ENCODE data around the gene CCHCR1.
A peak's percentile ranks its signal among the peaks of the same experiment; 100 is the strongest.
"Not testable (repeated sequence)": the region's sequence is repeated elsewhere in the genome, so short reads cannot be mapped to it uniquely, and the experiment has no call there.

The CCHCR1 gene

DNA sequence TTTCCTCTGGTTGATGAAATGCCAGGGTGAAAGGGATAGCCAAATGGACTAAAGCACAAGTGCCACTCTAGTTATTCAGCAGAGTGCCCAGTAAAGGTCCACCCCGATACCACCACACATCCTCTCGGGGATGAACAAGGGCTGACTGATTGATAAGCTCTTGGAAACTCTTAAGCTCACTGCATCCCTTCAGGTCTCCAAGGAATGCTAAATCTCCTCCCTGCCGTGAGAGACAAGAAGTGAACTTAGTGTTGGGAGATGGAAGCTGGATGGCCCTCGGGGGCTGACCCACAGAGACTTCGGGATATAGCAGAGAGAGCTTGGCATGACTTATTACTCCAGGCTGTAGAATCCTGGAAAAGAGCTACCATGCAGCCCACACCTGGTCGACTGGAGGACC is 26.3 kb upstream of the CCHCR1 start:
- DNase-seq (ENCODE audit: low read depth) = not testable (repeated sequence)

DNA sequence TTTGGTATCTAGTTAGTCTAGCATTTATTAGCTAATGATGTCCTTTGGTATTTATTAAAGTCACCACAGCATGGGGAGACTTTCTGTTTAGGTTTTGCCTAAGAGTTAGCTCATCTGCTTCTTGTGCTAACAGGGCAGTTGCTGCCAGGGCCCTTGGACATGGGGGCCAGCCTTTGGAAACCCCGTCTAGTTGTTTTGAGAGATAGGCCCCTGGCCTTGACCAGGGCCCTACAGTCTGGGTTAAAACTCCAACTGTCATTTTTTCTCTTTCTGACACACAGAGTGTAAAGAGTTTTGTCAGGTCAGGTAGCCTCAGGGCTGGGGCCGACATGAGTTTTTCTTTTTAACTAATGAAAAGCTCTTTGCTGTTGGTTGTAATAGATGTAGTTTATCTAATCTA is 25.7 kb upstream of the CCHCR1 start:
- DNase-seq (ENCODE audit: low read depth) = not testable (repeated sequence)

DNA sequence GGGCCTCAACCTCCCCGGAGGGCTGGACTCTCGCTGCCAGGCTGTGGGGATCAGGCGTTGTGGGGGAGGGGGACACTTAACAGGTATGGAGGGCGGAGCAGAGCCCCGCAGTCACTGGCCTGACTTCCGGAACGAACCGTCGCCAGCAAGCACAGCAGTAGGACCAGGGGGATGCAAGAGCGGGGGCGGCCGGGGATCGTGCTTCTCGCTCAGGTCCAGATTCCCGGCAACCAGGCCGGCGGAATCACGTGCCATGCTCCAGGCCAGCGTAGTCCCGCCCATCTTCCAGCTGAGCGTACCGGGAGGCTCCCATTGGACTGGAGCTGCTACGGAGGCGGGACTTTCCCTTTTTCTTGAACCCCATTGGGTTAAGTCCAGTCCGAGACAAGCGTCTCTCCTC is 22.9 kb upstream of the CCHCR1 start:
- peak; percentile 69 for DNase-seq (ENCODE audit: low read depth)

DNA sequence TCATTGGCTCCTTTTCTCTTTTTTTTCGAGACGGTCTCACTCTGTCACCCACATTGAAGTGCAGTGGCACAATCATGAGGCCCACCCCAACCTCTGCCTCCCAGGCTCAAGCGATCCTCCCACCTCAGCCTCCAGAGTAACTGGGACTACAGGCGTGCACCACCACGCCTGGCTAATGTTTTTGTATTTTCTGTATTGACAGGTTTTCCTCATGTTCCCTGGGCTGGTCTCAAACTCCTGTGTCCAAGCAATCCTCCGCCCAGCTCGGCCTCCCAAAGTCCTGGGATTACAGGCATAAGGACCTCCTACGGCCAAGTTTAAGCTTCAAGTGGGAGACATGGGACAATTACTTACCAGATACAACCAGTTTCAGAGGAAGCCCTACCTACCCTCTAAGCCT is 22.3 kb upstream of the CCHCR1 start:
- no peak for DNase-seq (ENCODE audit: low read depth)

DNA sequence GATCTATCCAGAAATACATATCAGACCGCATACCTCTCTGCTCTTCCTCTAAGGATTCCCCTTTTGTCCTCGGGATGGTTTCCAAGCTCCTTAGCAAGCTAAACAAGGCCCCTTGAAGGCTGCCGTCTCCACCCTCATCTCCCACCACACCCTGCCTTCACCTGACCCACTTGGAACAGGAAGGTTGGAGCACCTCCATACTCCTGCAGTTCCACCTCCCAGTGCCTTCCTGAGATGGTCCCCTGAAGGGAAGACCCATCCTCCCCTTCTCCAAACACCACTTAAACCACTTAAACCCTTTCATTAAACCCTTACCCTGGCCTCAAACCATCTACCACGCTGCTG is 21.4 kb upstream of the CCHCR1 start:
- DNase-seq (ENCODE audit: low read depth) = no peak

DNA sequence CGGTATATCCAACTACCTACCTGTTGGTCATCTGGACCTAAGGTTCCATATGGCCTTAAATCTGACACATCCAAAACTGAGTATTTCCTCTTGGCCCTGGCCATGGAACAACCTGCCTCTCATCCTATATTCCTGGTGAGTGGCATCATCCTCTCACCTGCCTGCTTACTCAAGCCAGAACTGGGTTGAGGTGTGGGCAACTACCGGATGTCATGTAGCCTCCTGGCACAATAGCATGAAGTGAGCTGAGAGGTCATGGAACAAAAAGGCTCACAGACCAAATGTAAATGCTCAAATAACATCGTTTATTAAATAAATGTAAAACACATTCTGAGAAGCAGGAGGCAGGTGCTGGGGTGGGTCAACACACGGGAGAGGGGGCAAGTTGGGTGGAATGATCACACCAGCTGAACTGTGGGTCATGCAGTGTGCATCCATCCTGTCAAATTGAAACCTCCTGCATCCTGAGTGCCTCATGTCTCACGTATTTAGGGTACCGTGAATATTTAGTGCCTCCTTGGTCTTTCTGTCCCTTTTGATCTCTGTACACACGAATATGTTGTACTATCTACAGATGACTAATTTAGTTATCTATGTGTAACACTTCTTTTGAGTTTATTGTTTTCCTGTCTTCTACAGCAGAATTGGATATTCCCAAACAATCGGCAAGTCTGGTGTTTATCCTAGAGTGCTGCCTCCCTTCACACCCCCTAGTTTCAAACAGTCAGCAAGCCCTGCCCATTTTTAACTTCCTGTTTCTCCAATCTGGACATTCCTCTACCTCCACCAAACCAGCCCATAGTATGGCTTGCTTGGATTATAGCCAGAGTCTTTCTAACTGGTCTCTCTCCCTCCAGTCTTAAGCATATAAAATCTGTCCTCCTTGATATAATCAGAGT is 20.8 kb upstream of the CCHCR1 start:
- no peak for DNase-seq (ENCODE audit: low read depth)

DNA sequence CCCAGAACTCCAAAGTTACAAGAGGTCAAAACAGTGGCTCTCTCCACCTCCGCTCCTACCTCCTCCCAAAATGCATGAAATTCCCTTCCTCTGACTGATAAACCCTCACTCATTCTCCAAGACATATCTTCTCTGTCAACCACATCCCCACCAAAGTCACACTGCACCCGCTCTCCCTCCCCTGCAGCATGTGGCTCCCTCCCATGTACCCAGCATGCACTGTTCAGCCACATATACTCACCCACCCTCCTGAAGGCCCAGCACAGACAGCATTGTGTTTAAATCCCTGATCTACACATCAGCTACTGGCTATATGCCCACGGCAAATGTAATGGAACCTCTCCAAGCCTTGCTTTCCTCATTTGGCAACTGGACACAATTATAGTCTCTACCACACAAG is 18.4 kb upstream of the CCHCR1 start:
- peak; percentile 72 for DNase-seq (ENCODE audit: low read depth)

DNA sequence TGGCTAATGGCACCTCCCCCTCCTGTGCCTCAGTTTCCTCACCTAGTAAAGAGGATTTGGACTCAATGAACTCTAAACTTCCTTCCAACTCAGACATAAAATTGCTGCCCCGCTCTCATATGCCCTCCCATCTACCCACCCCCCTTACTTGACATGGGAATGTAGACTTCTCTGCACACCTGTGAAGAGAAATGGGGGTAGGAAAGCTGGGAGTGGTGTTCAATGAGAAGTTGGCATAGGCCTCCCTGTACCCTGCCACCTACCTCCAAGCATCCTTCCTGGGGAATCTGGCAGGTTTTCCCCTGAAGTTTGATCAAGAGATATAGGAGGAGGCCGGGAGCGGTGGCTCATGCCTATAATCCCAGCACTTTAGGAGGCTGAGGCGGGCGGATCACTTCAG is 16.8 kb upstream of the CCHCR1 start:
- DNase-seq (ENCODE audit: low read depth) = no peak

DNA sequence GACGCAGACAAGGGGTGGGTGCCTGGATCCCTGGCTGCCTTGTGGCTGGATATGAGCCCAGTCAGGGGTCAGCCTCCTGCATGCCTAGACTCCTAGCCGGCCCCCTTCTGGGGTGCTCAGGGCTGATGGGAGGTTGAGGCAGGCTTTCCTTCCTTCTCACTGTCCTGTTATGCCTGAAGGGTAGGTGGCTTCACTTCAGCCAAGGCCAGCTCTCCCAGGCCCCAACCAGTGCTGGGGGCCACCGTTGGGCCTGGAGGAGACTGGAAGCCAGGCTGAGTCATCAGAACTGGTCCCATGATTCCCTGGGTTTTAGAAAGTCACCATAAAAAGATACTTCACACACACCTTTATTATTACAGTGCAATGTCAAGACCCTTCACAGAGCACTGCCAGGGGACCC is 15.8 kb upstream of the CCHCR1 start:
- no peak for DNase-seq (ENCODE audit: low read depth)

DNA sequence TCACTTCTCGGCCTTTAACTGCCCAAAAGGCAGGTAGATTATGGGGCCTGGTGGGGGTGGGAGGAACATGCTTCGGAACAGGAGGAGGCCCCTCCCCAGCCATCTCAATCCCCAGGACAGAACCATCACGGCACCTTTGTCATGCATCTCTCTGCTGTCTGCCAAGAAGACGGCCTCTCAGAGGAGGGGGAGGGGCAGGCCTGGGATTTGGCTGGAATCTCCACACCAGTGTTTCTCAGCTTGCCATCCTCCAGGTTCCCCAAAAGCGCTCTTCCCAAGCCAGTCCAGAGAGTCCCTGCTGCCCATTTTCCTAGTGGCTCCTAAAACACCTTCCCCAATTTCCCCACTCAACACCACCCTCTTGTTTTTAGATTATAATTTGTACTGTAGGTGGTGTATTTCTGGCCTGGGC is 15.4 kb upstream of the CCHCR1 start:
- DNase-seq (ENCODE audit: low read depth) = no peak

DNA sequence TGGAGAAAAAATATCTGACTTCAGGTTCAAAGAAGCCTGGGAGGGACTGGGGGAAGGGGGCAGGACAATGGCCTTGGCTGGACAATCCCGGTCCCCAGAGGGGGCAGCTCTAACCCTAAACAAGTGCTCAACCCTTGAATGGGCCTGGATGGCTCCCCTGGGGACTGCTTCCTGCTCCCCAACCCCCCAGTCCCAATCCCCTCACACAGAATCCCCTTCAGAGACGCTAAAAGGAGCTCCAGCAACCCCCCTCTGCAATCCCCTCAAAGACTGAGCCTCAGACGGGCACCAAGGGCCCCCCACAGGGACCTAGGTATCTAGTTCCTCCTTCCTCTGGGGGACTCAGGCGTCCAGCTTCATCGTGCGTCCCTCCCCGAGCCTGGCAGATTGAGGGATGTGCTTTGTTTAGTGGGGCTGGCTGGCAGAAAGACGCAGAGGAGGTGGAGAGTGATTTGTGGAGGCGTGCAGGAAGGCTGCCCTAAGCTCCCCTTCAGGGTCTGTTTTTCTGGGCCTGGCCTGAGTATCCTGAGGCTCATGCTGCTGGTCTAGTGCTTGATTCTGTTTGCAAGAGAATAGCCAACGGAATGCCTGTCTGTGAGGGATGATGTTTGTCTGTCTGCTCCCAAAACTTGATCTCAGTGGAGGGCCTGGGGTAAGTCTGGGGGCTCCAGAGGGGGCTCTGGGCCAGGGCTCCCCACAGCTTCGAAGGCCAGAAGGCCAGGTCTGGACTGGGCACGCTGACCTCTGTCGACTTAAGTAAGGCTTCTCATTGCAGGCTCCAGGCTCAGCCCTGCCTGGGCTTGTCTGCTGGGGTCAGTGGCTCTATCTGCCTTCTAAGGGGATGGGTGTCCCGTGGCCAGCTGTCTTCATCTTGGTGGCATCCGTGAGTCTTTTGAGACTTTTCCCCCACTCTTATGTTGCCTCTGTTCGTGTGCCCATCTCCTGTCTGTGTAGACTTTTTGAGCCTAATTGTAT is 14.6 kb upstream of the CCHCR1 start:
- no peak for DNase-seq (ENCODE audit: low read depth)

DNA sequence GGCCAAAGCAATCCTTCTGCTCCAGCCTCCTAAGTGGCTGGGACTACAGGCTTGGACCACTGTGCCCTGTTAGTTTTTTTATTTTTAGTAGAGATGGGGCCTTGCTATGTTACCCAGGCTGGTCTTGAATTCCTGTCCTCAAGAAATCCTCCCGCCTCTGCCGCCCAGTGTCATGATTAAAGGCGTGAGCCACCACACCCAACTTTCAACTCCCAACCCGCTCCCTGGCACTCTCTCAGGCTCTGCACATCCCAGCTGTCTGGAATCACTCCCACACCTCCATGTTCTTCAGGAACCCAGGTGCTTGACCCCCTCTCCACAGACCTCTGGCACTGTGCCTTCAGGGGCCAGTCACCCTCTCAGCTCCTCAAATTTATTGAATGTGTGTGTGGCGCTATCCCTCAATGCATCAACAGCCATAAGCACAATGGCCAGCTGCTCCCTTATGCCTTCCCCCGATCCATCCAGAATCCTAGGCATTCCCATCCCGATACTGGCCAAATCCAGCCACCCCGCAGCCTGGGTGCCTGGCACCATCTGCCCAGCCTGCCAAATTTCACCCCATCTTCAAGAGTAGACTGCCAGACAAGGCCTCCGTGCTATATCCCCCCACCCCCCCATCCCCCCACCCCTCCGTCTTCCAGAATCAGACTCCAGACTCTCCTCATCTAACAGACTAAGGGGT is 13.5 kb upstream of the CCHCR1 start:
- no peak for DNase-seq (ENCODE audit: low read depth)

DNA sequence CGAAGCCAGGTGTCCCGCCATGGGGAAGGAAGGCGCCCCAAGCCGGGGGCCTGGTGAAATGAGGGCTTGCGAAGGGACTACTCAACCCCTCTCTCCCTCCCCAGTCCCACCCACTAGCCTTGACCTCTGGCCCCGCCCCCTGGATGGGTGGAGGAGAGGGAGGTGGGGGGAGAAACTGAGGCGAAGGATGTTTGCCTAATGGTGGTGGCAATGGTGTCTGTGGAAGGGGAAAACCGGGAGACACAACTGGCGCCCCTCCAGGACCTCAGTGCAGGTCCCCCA is 12.9 kb upstream of the CCHCR1 start, which contains the start of gene POU5F1:
TSS of gene POU5F1 (minus strand) at position 83 of the 282 bp plus-strand sequence. CDS start at position 21, 62 bp downstream.
- no peak for DNase-seq (ENCODE audit: low read depth)

DNA sequence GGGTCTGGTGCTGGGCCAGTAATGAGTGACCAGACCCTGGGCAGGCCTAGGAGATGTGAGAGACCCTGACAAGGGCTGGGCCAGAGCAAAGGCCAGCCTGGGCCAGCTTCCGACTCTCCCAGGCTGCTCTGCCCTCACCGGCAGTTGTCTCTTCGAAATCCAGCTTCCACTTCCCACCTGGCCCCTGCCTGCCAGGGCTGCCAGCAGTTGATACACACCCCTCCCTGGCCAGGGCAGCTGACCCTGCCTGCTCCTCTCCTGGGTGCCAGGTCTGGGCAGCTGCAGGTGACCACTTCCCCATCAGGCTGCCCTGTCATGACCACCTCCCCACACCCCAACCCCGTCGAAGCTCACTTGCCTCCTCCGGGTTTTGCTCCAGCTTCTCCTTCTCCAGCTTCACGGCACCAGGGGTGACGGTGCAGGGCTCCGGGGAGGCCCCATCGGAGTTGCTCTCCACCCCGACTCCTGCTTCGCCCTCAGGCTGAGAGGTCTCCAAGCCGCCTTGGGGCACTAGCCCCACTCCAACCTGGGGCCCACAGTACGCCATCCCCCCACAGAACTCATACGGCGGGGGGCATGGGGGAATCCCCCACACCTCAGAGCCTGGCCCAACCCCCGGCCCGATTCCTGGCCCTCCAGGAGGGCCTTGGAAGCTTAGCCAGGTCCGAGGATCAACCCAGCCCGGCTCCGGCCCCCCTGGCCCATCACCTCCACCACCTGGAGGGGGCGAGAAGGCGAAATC is 12.4 kb upstream of the CCHCR1 start:
- not testable (repeated sequence) for DNase-seq (ENCODE audit: low read depth)

DNA sequence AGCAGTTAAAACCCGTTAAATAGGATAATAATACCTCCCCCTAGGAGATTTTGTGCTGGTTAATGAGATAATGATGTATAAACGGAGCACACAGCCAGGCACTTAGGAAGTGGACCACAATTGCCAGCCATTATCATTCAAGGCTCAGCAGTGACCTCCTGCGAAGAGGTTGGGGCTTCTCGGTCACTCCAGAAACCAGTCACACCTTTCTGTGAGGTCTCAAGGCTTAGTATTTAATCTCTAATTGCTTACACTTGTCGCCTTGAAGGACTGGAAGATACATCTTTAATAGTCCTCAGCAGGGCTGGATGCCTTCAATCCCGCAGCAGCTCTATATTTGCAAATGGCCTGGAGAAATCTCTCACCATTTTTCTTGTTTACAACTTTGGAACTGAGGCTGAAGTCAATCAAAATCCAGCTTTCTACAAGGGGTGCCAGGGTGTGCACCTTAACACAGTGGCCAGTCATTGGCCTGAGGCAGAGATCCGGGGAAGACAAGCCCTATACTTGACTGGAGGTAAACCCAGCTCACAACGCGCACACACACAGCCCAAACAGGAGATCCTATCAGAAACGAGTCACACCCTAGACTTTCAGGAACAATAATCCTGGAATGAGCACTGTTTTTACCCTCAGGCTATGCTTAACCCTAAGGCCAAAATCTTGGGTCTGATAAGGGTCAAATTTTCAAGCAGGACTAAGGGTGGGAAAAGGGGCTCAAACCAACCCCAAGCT is 11.7 kb upstream of the CCHCR1 start:
- DNase-seq (ENCODE audit: low read depth) = no peak

DNA sequence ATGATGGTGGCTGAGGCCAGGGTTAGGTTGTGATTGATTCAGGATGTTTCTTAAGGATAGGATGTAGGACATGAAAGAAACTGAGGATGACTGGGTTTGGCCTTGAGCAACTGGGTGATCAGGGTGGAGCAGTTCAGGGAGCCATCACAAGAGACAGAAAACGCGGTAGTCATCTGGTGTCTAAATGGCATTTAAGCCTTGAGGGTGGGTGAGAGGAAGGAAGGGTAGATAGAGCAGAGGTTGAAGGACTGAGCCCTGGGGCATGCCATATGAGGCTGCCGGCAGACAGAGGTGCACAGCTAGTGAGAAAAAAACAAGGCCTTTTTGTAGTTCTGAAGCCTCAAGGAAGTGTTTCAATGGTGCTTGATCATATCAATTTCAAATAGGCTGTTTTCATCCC is 11.0 kb upstream of the CCHCR1 start:
- no peak for DNase-seq (ENCODE audit: low read depth)

DNA sequence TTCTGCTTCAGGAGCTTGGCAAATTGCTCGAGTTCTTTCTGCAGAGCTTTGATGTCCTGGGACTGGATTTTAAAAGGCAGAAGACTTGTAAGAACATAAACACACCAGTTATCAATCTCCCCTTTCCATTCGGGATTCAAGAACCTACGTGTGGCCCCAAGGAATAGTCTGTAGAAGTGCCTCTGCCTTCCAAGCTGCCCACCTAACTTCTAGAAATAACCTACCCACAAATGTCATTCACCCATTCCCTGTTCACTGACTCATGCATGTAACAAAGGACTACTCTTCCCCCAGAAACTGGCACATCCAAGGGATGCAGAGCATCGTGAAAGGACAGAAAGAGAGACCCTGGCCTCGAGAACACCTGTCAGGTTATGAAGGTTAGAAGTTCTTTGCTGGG is 8.4 kb upstream of the CCHCR1 start:
- no peak for DNase-seq (ENCODE audit: low read depth)

DNA sequence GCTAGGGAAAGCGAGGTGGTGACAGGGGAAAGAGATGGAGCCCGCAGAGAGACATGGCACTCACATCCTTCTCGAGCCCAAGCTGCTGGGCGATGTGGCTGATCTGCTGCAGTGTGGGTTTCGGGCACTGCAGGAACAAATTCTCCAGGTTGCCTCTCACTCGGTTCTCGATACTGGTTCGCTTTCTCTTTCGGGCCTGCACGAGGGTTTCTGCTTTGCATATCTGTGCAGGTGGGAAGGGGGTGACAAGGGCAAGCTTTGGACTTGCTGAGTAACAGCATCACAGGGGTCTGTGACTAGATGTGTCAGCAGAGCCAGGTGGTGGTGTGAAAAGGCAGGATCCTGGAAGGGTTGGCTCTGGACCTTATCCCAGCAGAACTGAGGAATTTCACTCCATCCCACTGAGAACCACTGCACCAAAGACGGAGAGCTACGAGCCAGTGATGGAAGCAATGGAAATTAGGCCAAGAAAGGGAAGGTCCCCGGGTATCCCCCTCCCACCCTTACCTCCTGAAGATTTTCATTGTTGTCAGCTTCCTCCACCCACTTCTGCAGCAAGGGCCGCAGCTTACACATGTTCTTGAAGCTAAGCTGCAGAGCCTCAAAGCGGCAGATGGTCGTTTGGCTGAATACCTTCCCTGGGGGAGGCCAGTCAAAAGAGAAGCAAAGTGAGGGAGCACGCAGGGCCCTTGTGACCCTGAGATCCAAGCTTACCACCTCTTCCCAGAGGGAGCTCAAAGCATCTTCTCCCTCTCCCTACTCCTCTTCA is 7.6 kb upstream of the CCHCR1 start:
- not testable (repeated sequence) for DNase-seq (ENCODE audit: low read depth)

DNA sequence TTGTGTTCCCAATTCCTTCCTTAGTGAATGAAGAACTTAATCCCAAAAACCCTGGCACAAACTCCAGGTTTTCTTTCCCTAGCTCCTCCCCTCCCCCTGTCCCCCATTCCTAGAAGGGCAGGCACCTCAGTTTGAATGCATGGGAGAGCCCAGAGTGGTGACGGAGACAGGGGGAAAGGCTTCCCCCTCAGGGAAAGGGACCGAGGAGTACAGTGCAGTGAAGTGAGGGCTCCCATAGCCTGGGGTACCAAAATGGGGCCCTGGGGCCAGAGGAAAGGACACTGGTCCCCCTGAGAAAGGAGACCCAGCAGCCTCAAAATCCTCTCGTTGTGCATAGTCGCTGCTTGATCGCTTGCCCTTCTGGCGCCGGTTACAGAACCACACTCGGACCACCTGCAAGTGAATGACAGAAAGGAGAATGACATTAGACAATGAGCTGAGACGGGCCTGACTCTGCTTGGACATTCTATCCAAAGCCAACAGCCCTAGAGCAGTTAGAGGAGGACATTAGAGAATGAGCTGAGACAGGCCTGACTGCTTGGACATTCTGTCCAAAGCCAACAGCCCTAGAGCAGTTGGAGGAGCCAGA is 7.0 kb upstream of the CCHCR1 start:
- not testable (repeated sequence) for DNase-seq (ENCODE audit: low read depth)

DNA sequence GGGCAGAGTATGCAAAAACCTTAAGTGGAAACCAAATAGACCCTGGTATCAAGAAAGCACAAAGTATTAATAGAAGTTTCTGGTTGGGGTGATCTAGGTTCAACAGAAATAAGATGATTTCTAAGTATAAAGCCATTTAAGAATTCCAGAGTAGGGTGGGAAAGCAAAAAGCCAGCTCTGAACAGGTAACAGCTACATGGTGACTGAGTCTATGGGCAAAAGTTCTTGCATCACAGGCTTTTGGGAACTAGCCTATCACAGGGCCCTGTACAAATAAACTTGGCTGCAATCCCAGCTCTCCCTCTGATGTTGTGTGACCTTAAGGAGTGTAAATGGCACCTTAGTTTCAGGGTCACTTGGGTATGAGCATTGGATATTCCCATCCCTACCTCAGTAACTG is 6.3 kb upstream of the CCHCR1 start:
- no peak for DNase-seq (ENCODE audit: low read depth)
